HG02938 (cell line): ENCODE data around the gene PSMB3.

Experiments
- ATAC-seq: cut with Tn5 transposase; IDR thresholded peaks from one replicate; pipeline ENCODE4 v1.9.1; 2021; ENCODE audit warnings: mild to moderate bottlenecking, moderate library complexity; ENCODE audit not compliant: unreplicated experiment

The PSMB3 gene

DNA sequence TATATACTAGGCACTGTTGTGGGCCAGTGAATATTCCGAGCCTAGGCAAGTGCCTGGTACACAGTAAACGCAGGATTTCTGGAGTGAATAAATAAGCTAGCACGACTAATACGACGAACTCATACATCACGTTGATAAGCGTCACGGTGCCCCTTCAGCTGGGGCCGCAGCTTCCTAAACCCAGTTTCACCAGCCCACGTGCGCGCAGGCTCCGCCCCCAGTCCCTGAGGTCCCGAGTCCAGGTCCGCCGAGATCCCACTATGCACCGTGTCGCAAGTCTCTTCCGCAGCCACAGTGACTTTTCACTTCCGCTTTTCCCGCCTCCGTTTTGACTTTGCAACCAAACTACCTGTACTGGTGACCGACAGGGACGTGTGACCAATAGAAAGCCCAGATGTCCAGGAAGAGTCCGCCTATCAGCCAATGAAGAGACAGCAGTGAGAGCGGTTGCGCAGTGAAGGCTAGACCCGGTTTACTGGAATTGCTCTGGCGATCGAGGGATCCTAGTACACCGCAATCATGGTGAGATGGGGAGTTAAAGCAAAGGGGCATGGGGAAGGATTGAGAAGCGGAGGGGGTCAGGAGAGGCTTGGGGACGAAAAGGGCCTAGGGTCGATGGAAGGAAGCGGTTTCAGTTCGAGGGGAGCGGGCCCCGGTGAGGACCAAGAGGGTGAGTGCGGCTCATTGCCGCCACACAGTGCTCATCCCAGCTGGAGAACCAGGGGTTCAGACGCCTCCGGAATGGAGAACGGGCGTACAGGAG lies at the start of gene PSMB3:
Gene PSMB3 (plus strand): TSS at position 434 of the 763 bp plus-strand sequence. CDS start 86 bp downstream, at position 520.
- ATAC-seq = peak; percentile 81

DNA sequence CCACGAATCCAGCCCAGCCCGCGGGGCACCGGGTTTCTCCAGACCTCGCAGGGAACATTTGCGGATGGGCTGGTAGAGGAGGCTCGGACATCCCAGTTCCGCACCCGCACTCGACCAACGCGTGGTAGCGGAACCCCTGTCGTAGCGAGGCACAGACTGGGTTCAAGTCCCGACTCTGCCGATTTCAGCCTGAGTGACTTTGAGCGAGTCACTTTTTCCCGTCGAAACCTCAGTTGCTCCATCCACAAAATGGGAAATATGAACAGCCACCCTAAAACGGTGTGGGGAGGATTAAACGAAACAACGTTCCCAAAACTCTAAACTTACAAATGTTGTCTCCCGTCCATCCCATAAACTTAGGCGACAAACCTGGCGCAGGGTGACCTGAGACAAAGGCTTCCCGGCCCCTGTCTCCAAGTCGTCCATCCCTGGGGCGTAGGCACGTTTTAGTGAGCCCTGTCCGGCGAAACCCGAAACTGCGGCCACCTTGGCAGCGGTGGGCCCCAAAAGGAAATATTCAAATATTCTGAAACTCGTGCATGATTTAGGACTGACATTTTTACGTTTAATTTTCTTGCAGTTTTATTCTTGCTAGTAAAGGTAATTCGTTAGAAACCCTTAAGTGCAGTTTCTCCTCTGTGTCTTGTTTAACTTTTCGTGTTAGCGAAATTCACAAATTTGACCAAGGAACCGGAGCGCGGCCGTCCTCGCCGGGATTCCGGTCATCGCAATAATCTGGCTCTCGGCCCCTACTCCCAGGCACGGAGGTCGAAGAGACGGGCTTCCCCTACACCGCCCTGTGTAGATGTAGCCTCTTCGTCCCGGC lies 49.4 kb upstream of the PSMB3 start:
- ATAC-seq = no peak

DNA sequence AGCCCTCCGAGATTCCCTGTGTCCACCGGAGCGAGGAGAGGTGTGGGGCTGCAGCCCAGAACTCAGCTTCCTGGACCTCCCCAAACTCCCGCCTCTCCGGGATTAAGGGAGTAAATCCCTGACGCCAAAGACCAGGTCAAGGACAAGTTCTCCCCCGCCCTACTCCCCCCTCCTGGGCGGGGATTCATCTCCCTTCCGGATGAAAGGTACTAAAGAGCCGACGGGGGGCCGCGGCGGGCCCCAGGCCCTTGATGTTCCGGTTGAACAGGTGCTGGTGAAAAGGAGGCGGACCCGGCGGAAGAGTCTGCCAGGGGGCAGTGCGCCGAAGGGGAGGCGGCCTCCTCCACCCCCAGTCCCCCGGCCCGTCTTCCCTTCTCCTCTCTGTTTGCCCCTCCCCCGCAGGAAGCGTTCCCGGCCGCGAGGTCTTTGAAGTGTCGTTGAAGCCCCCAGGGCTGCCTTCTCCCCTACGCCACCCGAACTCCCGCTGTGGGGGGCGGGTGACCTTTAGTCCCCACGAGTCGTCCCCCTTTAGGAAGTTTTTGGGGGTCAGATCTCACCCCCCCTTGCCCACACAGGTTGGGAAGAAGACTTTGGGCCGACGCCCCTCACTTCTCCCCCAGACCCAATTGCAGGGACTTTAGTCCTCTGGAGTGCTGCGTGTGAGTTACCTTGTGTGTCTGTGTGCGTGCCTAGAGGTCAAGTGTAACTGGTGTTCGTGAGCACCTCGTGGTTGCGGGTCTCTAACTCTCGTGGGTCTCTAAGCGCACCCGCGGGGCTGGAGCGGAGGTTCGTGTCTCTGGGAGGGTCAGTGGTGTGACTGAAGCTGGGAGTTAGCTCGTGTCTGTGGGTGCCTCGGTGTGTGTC lies 48.6 kb upstream of the PSMB3 start:
- ATAC-seq = no peak

DNA sequence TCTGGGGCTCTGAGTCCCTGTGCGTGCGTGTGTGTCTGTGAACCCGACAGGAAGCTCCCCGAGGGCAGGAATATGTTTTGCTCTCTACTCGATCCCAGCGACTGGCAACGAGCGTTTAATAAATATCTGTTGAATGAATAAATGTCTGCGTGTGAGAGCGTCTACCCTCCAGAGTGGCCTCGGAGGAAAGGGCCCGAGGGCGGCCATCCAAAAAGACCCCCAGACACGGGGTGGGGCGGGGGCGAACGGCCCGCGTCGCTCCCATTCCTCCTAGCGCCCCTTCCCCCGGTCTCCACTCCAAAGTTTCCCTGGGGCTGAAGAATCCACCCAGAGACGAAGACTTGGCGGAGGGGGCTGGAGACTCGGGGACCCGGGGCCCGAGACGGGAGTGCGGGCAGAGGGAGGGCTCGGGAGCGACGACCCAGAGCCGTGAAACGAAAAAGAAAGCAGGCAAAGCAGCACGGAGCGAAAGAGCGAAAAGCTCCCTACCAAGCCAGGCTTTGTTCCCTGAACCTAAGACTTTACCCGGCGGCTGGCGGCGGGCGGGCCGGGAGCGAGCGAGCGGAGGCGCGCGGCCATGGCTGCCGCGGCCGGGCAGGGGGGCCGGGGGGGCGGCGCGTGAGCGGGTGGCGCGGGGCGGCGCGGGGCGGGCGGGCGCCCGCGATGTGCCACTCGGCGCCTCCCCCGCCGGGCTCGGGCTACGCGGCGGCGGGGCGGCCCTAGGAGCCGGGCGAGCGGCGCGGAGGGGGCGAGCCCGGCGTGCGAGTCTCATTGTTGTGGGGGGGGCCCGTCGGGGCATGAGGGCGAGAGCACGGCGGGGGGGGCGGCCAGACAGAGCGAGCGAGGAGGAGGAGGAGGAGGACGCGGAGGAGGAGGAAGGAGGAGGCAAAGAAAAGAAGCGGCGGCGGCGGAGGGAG lies 47.7 kb upstream of the PSMB3 start, which contains the start of gene MLLT6:
Gene MLLT6 (plus strand): TSS at position 668 of the 917 bp plus-strand sequence. CDS start 360 bp downstream, outside the sequence.
- no peak for ATAC-seq

DNA sequence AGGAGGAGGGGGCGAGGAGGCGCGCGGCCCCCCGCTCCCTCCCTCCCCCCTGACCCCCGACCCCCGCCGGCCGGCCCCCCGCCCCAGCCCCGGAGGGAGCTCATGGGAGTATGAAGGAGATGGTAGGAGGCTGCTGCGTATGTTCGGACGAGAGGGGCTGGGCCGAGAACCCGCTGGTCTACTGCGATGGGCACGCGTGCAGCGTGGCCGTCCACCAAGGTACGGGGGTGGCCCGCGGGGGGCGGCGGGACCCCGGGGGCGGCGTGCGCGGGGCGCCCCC lies 47.1 kb upstream of the PSMB3 start:
- ATAC-seq = no peak

DNA sequence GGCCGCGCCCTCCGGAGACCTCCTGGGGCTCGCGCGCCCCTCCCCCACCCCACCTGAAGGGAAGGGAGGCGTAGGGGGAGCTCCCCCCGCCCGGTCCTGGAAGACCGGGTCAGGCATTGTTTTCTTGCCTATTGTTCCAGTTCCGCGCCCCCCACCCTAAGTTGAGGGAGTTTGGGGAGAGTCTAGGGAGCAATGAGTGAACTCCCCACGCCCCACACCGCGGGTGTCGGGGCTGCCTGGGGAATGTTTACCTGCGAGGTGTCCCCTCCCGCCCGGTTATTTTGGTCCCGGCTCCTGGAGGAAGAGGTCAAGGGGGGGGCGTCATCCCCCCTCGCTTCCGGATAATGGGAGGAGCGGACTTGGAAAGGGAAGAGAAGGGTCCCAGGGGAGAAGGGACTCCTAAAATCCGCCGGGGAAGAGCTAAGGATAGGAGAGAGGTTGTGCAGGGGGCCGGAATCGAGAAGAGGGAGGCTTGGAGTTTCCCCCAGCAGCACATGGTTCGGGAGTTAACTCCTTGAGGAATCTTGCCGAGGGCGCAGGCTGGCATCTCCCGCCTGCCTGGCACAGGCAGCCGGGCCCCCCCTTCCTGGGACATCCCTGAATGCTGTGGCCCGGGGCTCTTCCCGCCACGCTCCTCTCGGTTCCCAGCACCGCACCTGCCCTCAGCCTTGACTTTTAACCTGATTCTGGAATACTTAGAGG lies 46.6 kb upstream of the PSMB3 start:
- ATAC-seq = no peak

DNA sequence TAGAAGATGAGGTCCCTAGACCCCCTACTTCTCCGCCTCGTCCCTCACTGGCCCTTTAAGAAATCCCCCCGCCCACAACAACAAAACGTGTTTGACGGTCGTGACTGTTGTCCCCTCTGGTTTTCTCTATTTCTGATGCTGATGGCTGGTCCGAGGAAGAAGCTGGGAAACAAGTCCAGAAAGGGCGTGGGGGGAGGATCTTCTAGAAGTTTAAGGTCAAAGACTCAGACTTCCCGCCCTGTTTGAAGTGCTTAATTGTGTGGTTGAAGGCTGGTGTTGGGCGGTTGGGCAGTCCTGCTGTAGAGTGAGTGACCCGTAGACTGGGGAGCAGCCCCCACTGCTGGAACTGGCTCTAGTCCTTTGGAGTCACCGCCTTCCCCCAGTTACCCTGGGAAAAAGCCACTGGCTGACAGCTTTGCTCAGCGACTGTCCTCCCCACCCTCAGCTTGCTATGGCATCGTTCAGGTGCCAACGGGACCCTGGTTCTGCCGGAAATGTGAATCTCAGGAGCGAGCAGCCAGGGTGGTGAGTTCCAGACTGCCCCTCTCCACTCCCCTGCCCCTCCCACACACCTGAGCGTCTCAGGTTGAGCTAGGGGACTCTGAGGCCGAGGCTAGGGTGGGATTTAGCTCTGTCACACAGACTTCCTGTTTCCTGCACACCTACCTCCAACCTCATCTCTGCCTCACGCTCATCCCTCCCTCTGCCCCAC lies 45.9 kb upstream of the PSMB3 start:
- ATAC-seq = no peak

DNA sequence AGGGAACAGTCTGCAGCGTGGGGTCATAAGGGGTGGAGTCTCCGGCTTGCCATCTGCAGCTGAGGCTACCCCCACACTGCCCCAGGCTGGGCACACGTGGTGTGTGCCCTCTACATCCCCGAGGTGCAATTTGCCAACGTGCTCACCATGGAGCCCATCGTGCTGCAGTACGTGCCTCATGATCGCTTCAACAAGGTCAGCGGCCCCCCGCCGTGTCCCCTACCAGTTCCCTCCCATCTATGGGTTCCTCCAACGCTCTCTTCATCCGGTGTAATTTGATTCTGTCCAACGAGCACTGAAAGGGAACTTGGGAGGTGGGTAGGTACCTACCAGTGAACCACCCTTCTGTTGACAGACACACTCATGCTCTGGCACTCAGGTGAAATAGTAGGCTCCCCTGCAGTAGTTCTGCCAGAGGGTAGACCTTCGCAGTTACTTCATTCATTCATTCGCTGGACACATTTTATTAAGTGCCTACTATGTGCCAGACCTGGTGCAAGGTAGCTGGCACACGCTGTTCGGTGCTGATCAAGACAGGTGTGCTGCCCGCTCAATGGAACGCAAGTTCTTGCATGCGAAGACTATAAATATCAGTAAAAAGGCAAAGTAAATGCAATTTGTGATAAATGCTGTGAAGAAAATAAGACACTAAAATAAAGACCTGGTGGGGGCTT lies 44.7 kb upstream of the PSMB3 start:
- no peak for ATAC-seq

DNA sequence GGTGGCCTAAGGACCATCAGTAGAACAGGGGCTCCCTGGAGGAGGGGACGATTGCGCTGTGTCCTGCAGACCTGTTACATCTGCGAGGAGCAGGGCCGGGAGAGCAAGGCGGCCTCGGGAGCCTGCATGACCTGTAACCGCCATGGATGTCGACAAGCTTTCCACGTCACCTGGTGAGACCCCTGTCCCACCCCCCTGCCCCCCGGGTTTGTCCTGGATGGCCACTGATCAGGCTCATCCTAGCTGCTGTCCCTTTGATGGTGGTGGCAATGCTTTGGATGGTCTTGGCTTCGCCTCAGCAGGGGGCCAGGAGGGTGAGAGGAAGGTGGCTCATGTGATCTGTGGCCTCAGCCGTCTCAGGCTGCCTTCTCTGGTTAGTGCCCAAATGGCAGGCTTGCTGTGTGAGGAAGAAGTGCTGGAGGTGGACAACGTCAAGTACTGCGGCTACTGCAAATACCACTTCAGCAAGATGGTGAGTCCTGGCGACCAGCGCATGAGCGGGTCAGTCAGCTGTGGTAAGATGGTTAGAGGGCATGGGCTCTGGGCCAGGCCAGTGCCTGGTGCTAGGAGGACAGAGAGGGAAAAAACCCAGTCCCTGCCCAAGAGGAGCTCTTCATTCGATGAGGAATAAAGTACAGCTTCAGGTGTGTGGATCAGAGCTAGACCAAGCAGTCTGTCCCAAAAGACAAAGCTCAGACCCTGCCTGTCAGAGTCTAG lies 43.3 kb upstream of the PSMB3 start:
- no peak for ATAC-seq

DNA sequence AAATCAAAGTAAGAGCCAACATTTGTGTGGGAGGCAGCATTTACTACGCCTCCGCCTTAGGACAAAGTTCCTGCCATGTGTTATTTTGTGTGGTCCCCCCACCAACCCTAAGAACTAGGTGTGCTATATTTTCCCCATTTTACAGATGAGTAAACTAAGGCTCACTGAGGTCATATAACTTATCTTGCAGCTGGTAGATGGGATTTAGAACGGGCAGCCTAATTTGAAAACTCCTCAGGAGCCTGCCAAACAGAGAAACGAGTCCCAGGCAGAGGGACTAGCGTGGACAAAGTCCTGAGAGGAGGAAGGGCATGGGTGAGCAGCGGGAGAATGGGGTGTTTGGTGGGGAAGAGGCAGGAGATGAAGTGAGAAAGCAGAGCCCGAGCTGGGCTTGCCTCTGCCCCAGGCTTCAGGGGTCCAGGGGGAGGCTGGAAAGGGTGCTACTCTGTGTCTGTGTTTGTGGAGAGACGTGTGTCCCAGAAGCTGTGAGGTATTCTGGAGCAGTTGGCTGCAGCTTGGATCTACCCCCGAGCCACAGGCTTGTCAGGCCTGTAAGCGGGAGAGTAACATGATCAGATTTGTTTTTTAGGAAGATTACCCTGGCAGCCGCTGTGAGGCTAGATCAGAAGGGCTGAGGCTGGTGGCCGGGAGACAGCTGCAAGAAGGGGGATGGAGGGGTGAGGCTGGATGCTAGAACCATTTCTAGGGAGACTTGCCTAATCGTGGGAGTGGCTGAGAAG lies 42.5 kb upstream of the PSMB3 start:
- ATAC-seq = no peak

DNA sequence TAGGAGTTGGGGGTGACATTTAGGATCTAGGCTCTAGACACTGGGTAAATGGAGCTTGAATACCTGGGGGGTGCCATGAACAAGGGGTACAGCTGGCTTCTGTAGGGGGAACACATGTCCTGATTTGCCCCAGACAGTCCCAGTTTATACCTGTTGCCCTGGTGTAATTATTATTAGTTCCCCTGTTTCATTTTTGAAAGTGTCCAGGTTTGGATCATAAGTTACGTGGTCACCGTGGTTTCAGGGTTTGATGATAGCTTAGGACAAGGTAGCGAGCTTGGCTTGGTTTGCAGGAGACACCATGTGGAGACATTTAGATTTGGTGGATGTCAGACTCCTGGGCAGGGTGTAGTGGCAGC lies 42.0 kb upstream of the PSMB3 start:
- no peak for ATAC-seq

DNA sequence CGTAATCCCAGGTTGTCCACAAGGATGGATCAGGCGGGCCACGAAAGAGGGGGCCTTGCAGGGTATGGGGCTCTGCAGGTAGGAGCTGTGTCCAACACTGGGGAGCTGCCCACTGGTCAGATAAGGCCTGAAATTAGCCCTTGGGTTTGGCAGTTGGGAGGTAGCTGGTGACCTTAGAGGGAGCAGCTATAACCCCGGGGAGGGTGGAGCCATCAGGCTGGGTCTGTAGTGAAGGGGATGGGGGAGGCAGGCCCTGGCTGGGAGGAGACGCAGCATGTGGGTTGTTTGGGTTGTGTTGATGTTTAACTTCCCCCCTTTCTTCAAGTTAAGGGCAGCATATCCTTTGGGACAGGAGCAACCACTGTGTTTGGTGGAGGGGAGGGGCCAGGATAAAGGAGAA lies 41.6 kb upstream of the PSMB3 start:
- ATAC-seq = no peak

DNA sequence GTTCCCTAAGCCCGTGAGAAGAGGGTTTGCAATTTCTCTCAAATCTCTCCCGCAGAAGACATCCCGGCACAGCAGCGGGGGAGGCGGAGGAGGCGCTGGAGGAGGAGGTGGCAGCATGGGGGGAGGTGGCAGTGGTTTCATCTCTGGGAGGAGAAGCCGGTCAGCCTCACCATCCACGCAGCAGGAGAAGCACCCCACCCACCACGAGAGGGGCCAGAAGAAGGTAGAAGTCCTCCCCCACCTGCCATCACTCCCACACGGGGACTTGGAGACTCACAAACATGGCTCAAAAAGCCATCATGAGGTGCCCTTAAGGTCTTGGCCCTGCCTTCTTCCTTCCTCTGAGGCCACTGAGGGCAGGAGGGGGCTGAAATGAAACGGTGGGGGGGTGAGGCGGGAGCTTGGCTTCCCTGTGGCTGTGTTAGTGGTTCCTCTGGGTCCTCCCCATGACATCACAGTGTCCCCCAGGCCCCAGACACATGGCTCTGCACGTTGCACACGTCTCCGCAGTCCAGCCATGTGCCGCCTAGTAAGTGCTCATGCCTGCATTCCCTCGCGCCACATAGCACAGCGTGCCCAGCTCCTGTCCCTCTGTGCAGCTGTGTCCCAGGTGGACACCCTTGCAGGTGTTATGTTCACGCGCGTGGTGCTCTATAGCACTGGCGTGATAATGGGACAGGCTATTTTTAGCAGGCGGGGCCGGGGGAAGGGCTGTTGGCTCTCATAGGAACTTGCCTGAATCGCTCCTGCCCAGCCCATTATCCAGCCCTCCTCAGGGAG lies 40.6 kb upstream of the PSMB3 start:
- ATAC-seq = no peak

DNA sequence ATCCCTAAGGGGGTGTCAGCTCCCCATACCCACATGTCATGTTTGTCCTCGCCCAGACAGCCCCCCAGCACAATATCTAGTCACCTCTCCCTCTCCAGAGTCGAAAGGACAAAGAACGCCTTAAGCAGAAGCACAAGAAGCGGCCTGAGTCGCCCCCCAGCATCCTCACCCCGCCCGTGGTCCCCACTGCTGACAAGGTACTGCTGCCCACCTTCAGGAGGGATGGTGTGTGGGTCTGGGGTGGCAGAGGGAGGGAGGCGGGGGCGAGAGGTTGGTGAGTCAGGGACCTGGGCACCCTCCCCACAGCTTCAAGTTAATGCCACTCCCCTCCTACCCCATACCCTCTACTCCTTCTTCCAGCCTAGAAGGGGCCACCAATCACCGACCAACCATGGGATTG lies 39.9 kb upstream of the PSMB3 start:
- ATAC-seq = no peak

DNA sequence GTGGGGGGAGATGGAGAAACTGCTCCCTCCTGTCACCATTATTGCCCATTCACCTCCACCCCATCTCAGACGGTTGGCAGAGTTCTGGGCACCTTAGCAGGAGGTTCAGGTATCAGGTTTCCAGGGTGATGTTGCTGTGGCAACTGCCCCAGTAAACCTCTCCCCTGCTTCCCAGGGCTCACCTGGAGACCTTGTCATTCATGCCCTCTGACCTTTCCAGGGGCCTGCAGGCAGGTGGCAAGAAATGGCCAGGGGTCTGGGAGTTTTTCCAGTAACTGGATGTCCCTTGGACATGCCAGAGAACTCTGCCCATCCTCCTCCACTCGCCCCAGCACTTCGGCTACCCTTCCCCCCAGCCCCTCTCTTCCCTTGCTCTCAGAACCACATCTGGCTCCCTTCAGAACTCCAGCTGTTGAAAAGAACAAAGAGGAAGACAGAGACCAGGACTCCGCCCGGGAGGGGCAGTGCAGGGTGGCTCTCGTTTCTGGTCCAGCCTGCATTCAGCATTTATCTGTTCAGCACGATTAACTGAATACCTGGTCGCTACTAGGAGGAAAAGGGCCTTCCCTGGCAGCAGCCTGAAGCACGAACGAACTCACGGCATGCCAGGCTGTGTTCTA lies 39.0 kb upstream of the PSMB3 start:
- no peak for ATAC-seq
